LNCAP (cell line): ENCODE results near the gene DLX1.

Source experiments
- CTCF ChIP-seq: fragments of 450-650 bp; IDR thresholded peaks from 2 replicates; pipeline ENCODE4 v1.5.1; 2017; ENCODE audit warnings: mild to moderate bottlenecking

Gene DLX1

DNA sequence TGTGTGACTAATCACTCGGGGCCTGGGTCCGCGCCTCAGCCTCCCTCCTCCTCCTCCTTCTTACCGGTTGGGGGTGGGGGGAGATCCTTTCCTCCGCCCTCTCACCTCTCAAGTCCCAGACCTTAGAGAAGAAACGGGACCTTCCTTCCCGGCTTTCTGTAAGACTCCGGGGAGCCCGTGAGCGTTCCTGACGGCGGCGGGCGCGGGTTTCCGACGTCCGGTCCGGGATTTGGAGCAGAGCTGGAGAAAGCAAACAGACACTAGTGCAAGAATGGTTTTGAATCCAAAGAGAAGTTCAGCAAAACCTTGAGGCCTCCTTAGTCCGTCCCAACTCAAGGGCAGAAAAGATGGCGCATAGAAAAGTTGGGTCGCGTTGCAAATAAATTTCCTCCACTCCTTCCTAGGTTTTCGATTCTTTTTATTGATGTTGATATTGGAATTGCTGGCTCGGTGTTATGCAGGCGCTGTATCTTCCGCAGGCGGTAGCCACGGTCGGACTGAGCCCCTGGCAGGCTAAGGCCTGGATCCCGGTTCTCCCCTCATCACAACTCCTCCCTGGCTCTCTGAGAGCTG is 2.0 kb downstream of the DLX1 start:
- no peak for TF ChIP-seq CTCF

DNA sequence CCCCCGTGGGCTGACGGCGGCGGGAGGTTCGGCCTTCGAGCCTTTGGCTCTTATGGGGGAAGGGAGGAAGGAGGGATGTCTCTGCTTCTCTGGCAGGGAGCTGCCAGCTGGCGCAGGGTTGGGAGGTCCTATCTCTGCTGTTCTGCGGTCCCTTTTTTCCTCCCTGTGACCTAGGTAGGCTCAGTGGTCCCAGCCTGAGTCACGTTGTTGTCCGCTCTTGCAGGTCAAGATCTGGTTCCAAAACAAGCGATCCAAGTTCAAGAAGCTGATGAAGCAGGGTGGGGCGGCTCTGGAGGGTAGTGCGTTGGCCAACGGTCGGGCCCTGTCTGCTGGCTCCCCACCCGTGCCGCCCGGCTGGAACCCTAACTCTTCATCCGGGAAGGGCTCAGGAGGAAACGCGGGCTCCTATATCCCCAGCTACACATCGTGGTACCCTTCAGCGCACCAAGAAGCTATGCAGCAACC is 2.5 kb downstream of the DLX1 start:
- no peak for TF ChIP-seq CTCF

DNA sequence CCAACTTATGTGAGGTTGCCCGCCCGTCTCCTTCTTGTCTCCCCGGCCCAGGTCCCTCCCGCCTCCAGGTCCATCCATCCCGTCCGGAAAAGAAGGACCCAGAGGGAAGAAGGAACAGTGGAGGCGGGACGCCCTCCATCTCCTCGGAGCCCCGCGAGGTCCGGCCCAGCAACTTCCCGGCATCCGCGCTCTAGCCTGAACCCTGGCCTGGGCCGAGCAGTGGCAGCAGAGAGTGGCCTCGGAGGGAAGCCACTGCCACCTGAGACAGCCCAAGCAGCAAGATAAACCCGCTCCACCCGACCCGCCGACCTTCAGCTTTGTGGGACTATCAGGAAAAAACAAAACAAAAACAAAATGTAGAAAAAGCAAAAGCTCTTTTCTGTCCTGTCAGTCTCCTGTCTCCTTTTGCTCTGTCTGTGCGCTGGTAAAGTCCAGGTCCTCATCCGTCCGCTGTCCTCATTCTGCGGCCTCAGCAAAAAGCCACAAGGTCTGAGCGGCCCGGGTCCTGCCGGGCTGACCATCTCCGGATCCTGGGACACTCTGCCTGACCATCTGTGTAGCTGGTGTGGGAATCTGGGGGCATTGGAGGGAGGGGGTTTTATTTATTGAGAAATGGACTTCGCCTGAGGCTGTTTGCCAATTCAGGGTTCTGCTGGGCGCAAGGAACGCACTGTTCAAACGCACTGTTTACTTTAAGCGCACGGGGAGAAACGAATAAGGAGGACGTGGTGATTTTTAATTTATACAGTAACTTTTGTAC is 3.1 kb downstream of the DLX1 start:
- no peak for TF ChIP-seq CTCF

DNA sequence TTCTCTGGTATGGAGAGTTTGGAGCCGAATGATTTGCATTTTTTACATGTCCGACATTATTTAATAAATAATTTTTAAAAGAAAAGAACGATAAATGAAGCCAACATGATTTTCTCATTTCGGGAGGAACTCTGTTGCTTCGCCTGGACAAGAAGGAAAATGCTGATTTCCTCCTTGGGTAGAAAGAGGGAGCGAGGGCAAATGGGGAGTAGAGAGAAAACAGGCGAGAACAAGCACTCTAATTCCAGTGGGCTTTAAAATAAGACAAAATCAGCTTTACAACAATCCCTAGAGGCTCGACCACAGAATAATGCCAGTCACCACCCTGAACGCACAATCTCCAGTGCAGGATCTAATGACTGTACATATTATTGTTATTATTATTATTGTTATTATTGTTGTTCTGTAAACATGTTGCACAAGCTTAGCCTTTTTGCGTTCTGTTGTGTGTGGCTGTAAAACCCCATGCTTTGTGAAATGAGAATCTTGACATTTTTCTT is 3.7 kb downstream of the DLX1 start:
- no peak for TF ChIP-seq CTCF

DNA sequence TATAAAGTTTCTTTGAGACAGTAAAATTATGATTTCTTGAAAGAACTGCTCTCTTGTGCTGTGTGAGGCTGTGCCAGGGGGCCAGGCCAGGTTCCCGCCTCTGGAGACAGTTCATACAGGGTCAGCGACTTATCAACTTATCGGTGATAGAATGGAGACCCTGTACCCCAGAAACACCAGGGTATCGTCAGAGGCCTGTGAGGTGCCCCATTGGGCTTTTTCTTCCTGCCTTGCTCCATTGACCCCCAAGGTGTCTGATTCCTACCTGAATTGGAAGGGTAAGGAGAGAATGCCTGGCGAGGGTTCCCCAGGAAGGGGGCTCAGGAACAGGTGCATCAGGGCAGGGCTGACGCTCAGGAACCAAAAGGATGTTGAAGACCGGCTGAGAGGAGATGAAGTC is 4.3 kb downstream of the DLX1 start:
- no peak for TF ChIP-seq CTCF

GRCh38 chr2:172090044-172090961 is 5.0 kb downstream of the DLX1 start:
- TF ChIP-seq CTCF = no peak

DNA sequence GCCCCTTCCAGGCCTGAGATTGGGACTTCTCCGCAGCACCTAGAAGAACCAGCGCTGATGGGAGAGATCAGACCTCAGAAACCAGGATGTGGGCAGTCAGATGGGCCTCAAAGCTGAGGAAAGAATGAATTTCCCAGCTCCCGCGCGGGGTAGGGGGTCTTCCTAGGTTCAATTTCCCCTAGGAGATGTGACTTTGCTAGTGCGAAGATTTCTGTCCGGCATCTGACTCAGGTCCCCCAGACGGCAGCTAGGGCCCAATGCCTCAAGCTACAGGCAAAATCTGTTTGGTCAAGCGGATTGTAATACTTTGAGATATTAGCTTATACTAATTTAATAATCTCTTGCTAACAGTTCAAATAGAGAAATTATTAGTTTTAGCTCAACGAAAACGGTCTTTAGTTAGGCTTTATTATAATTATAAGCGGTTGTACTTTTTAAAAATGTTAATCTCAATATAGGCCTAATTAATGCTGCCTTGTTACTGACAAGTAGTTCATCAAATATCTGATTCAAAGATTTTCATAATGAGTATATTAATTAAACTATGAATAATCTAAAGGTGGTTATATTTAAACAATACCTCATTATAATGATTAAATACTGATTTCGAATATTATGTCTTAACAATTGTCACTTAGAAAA is 5.8 kb downstream of the DLX1 start:
- TF ChIP-seq CTCF = no peak
